Embryonic facial prominence (tissue), 1 donor: ENCODE results near the gene GAREM2.
"Not testable (repeated sequence)": the region's sequence is repeated elsewhere in the genome, so short reads cannot be mapped to it uniquely, and the experiment has no call there.

Source experiments
- DNase-seq: peaks from one replicate; pipeline ENCODE4 v3.0.0-alpha.2; 2016; ENCODE audit errors: extremely low spot score

GAREM2 gene

GRCh38 chr2:26172871-26173775, at the start of gene GAREM2:
Gene GAREM2 (plus strand): TSS chr2:26173088. CDS start chr2:26173221, 133 bp downstream.
- no peak for DNase-seq

DNA sequence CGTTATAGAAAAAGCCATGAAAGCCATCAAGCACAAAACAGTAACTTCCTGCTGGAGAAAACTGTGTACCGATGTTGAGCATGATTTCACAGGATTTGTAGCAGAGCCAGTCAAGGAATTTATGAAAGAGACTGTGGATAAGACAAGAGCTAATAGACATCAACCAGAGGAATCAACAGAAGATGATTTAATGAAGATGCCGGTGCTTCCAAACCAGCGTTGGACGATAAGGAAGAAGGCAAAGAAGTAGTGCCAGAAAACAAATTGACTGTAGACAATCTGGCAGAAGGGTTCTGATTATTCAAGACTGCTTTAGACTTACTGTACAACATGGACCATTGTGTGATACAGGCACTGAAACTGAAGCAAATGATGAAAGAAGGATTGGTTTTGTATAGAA, 49.5 kb upstream of the GAREM2 start:
- no peak for DNase-seq

DNA sequence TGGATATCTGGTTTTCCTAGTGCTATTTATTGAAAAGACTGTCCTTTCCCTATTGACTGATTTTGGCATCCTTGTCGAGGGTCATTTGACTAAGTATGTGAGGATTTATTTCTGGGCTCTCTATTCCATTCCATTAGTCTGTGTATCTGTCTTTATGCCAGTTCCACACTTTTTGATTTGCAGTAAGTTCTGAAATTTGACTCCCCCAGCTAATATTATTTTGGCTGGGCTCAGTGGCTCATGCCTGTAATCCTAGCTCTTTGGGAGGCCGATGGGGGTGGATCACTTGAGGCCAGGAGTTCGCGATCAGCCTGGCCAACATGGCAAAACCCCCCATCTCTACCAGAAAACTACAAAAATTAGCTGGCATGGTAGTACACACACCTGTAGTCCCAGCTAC, 46.8 kb upstream of the GAREM2 start:
- no peak for DNase-seq

DNA sequence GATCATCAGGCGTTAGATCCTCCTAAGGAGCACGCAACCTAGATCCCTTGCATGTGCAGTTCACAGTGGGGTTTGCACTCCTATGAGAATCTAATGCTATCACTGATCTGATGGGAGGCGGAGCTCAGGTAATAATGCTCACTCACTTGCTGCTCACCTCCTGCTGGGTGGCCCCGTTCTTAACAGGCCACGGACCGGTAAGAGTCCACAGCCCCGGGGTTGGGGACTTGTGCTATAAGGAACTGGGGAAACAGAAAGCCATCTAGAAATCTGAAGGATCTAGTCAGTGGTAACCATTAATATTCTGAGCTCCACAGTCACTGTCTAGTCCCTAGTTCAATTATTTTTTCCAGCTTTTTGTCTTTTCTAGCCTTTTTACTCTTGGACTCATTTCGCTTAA, 44.7 kb upstream of the GAREM2 start:
- DNase-seq = no peak

- no peak for DNase-seq
Measured at GRCh38 chr2:26130763-26131162, 42.1 kb upstream of the GAREM2 start.

GRCh38 chr2:26136451-26136850, 36.4 kb upstream of the GAREM2 start:
- no peak for DNase-seq

- DNase-seq = no peak
Measured at GRCh38 chr2:26139269-26140183, 33.4 kb upstream of the GAREM2 start.

- DNase-seq = no peak
Measured at GRCh38 chr2:26141145-26141769, 31.6 kb upstream of the GAREM2 start.

- no peak for DNase-seq
Measured at GRCh38 chr2:26144031-26144430, 28.9 kb upstream of the GAREM2 start.

GRCh38 chr2:26144953-26145680, 27.8 kb upstream of the GAREM2 start:
- peak; percentile 25 for DNase-seq

GRCh38 chr2:26148501-26148900, 24.4 kb upstream of the GAREM2 start:
- DNase-seq = no peak

- DNase-seq = no peak
Measured at GRCh38 chr2:26150243-26150642, 22.6 kb upstream of the GAREM2 start.

DNA sequence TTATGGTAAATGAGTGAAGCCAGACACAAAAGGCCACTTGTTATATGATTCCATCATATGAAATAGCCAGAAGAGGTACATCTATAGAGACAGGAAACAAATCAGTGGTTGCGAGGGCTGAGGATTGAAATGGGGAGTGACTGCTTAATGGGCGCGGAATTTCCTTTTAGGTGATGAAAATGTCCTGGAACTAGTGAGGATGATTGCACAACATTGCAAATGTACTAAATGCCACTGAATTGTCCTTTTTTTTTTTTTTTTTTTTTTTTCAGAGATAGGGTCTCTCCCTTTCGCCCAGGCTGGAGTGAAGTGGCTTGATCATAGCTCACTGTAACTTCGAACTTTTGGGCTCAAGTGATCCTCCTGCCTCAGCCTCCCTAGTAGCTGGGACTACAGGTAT, 15.3 kb upstream of the GAREM2 start:
- DNase-seq = no peak

DNA sequence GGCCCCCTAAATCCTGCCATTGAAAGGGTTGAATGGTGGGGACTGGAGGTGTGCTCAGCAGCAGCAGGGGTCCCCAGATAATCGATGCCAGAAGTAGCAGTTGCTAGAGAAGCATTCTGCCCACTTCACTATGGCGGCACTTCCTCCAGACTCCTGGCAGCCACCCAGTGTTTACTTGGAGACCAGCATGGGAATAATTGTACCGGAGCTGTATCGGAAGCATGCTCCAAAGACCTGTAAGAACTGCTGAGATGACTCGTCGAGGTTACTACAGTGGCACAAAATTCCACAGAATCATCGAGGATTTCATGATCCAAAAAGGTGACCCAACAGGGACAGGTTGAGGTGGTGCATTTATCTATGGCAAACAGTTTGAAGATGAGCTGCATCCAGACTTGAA, 11.0 kb upstream of the GAREM2 start:
- DNase-seq = no peak

DNA sequence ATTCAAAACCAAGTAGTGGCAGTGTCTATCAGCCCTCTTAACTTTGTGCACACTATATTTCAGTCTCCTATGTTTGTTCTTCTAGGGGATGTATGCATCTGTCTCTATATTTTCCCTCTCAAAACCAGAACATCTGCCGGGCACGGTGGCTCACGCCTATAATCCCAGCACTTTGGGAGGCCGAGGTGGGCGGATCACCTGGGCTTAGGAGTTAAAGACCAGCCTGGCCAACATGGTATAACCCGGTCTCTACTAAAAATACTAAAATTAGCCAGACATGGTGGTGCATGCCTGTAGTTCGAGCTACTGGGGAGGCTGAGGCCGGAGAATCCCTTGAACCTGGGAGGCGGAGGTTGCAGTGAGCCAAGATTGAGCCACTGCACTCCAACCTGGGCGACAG, 9.9 kb upstream of the GAREM2 start:
- DNase-seq = no peak

GRCh38 chr2:26164231-26164630, 8.7 kb upstream of the GAREM2 start:
- no peak for DNase-seq

GRCh38 chr2:26164641-26165211, 8.2 kb upstream of the GAREM2 start:
- no peak for DNase-seq

GRCh38 chr2:26165403-26165802, 7.5 kb upstream of the GAREM2 start:
- DNase-seq = no peak

- not testable (repeated sequence) for DNase-seq
Measured at GRCh38 chr2:26166541-26166940, 6.3 kb upstream of the GAREM2 start.

GRCh38 chr2:26168785-26169184, 4.1 kb upstream of the GAREM2 start:
- DNase-seq = no peak

DNA sequence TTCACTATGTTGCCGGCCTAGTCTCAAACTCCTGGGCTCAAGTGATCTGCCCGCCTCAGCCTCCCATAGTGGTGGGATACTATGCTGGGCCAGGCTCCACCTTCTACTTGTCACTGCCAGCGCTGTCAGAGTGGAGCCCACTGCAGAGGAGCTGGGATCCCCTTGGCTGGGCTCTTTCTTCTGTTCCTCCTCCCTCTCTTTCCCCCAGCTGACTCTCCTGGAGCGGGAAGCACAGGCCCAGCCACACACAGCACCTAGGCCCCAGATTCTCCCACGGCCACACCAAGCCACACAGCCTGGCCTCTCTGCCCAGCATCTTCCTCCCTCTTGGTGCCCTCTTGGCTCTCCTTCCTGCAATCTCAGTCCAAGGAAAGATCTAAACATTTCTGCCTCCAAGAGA, 3.7 kb upstream of the GAREM2 start:
- DNase-seq = no peak
